ENCODE results near the gene NEDD4L.

Gene NEDD4L

GRCh38 chr18:58054041-58054781 lies 10.2 kb downstream of the NEDD4L start:
- DNase-seq (ENCODE audit: low spot score): no peak

- no peak for DNase-seq (ENCODE audit: low spot score)
Observed at GRCh38 chr18:58055890-58056558, 12.0 kb downstream of the NEDD4L start.

- DNase-seq (ENCODE audit: low spot score): no peak
Observed at GRCh38 chr18:58056852-58057251, 12.8 kb downstream of the NEDD4L start.

DNA sequence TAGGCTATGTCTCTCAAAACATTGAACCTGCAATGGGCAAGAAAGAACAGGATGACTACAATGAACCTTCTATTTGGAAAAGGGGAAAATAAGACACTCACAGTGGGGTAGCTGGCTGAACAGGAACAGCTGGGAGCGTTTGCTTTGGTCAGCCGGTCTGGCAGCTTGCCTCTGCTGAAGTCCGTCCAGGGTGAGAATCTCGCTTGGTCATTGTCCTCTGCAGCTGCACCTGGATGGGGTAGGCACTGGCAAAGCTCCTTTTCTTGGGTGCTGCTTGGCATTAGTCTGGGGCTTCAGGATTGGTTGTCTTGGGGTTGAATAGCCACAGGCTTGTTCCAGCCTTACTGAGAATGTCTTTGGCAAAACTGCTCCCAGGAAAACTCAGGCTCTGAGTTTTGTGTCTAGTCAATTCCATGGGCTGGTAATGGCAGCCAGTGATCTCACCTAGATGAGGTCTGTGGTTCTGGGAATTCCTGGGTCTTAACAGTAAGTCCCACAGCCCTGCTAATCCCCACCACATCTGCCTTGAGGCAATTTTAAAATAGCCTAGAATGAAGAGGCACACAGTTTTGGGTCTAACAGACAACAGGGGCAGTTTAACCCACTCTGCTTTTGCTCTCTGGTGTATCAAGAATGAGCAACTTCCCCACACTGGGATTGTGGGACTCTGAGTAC lies 13.4 kb downstream of the NEDD4L start:
- DNase-seq (ENCODE audit: low spot score): no peak

GRCh38 chr18:58058720-58059119 lies 14.7 kb downstream of the NEDD4L start:
- no peak for DNase-seq (ENCODE audit: low spot score)

DNA sequence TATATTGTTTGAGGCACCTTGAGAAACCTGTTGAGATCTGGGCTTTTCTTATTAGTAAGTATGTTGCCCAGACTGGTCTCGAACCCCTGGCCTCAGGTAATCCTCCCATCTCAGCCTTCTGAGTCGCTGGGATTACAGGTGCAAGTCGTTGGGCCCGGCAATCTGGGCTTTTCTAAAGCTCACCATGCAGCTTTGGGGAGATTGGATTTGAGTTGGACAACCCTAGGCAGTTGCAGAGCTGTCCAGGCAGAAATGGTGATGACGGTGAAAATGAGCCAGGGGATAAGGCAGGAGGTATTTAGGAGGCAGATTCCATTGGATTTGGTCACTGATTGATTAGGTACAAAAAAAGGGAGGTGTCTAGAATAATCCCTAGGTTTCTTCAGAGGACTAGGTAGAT lies 16.2 kb downstream of the NEDD4L start:
- no peak for DNase-seq (ENCODE audit: low spot score)

GRCh38 chr18:58061349-58061748 lies 17.3 kb downstream of the NEDD4L start:
- no peak for DNase-seq (ENCODE audit: low spot score)

DNA sequence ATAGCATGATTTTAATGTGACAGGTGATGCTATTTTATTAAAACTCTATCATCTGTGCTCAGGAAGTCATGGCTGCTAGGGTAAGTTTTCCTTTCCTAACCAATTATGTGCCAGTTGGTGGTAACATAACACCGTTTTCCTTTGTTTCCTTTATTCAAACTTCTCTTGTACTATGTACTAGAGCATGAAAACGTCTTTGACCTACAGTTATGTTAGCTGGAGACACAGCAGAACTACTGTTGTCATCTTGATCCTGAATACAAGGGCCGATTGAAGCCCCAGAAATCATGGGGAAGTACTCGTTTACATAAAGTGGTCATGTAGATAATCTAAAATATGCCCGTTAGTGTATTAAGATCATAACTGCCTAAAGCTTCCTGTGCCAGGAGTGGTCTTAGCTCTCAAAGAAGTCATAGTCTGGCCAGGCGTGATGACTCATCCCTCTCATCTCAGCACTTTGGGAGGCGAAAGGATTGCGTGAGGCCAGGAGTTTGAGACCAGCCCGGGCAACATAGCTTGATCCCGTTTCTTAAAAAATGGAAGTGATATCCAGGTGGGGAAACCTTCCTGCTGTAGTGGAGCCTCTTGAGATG lies 20.5 kb downstream of the NEDD4L start:
- DNase-seq (ENCODE audit: low spot score): no peak

GRCh38 chr18:58065956-58066355 lies 21.9 kb downstream of the NEDD4L start:
- no peak for DNase-seq (ENCODE audit: low spot score)

GRCh38 chr18:58067601-58068000 lies 23.6 kb downstream of the NEDD4L start:
- DNase-seq (ENCODE audit: low spot score): no peak

- no peak for DNase-seq (ENCODE audit: low spot score)
Observed at GRCh38 chr18:58069099-58069498, 25.1 kb downstream of the NEDD4L start.

- DNase-seq (ENCODE audit: low spot score): no peak
Observed at GRCh38 chr18:58069721-58070292, 25.8 kb downstream of the NEDD4L start.

DNA sequence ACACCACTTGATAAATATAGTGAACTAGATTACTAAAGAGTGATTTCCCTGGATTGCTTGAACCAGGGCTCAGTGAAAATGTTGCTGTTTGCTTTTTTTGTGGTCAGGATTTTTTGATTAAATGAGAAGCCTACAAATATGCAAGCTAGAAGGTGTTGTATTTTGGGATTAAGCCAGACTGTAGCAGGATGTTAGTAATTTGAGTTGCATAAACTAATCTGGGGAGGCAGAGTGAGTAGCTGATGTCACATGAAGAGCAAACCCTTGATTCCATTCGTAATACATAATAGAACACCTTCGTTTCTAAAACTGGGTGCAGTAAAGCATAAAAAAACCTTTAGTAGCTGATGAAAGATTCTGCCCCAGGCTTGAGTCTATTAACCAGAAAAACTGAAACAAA lies 32.0 kb downstream of the NEDD4L start:
- DNase-seq (ENCODE audit: low spot score): no peak

- DNase-seq (ENCODE audit: low spot score): no peak
Observed at GRCh38 chr18:58077329-58077728, 33.3 kb downstream of the NEDD4L start.

DNA sequence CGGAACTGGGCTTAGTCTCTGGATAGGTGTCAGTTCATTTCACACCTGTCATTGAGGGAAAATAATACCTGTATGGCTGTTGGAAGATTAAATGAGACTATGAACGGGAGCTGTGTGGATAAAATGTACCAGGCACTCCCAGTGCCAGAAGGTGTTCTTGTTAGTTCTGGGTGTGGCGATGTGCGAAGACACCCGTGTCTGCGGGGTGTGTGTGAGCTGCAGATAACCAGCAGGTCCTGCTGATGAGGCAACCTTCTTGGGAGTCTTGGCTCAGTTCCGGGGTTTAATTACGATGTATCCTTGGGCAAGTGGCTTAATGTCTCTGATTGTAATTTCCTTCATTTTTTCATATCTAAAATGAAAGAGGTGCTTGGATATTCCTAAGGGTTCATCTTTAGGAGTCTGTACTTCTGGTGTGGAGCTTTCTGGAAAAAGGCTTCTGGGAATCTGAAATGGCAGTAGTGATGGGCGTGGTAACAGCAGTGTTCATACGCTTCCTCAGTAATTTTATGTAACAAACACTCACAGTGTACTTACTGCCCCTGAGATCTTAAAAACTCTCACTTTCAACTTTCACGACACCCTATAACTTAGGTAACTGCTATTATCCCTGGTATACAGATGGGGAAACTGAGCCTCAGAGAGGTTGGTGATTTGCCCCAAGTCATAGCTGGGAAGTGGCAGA lies 35.0 kb downstream of the NEDD4L start:
- DNase-seq (ENCODE audit: low spot score): no peak

DNA sequence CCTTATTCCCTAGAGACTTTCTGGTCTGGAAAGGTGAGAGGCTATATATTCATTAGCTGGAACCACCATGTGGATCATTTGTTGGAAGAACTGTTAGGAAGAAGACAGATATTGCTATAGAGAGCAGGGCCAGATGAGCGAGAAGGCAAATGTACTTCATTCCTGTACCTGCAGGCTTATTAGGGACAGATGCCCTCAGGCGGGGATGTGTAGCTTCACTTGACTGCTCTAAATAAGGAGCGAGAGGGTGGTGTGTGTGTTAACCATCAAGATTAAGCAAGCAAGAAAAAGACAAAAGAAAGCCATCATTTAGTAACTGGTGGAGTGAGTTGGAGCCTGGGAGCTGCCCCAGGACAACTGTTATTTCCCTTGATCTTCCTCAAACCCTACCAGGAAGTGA lies 36.4 kb downstream of the NEDD4L start:
- DNase-seq (ENCODE audit: low spot score): no peak

DNA sequence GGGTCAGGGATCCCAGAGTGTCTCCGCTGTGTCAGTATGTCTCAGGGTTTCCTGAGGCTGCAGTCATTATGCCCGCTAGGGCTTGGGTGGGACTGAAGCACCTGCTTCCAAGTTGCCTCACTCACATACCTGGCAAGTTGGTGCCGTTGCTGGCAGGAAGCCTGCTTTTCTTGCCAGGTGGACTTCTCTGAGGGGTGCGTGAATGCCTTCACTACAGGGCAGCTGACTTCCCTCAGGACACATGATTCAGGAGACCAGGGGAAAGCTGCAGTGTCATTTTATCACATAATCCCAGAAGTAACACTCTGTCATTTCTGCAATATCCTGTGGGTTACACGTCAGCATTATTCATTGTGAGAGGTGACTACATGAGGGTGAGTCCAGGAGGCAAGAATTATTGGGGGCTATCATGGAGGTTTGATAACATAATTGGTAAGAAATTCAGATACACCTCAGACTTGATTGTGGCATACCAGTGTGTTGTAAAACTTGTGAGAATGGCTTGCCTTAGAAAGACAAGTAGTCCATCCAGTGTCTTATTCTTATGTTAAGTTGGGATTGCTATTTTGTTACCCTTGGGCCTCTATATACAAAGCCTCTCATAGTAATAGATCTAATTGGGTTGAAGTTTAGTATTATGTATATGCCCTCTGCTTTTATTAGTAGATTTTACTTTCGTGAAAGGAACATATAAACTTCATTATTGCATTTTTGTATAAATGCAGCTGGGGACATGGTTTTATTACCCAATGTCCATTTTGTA lies 44.1 kb downstream of the NEDD4L start:
- DNase-seq (ENCODE audit: low spot score): no peak

GRCh38 chr18:58088691-58089065 lies 44.7 kb downstream of the NEDD4L start:
- no peak for DNase-seq (ENCODE audit: low spot score)

DNA sequence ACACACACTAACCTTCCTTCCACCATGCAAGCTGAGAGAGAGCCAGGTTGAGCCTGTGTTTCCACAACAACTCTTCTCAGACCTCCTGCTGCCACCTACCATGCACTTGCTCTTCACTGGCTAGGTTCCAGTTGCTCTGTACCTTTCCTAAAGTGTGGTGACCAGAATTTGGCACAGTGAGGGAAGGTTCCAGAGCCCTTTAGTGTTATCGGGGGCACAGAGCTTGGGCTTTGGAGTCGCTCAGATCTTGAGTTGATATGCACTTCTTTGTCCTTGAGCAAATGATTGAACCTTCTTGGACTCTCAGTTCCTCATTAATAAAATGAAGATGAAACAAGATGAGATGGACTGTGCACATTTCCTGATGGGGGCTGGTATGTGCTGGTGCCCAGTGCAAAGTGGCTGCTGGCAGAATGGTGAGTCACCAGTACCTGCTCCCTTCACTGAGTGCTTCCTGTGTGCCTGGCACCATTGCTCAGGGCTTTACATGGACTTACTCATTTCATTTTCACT lies 47.1 kb downstream of the NEDD4L start:
- DNase-seq (ENCODE audit: low spot score): no peak

- no peak for DNase-seq (ENCODE audit: low spot score)
Observed at GRCh38 chr18:58093311-58093803, 49.3 kb downstream of the NEDD4L start.

- DNase-seq (ENCODE audit: low spot score): no peak
Observed at GRCh38 chr18:58095222-58095621, 51.2 kb downstream of the NEDD4L start.
